DOHH2 (cell line): ENCODE measurements around the gene ACACB.

ENCODE experiments used
- H3F3A ChIP-seq: fragments of 200-600 bp; sonication (generic), shearing (Covaris generic); 2 replicates; pipeline ENCODE4 v1.6.0; 2016; ENCODE audit warnings: antibody characterized with exemption, mild to moderate bottlenecking; ENCODE audit not compliant: control insufficient read depth, insufficient read depth
- H3K27ac ChIP-seq: fragments of 200-600 bp; sonication (generic); 2 replicates; pipeline ENCODE4 v1.5.1; 2014; ENCODE audit warnings: low read depth, mild to moderate bottlenecking, low read length, moderate library complexity
- H3K27me3 ChIP-seq: fragments of 200-600 bp; sonication (generic); 2 replicates; pipeline ENCODE4 v1.6.1; 2014; ENCODE audit warnings: mild to moderate bottlenecking, low read length, mixed read lengths; ENCODE audit not compliant: control insufficient read depth
- H3K36me3 ChIP-seq: fragments of 200-600 bp; sonication (generic); 2 replicates; pipeline ENCODE4 v1.6.1; 2014; ENCODE audit warnings: mild to moderate bottlenecking, low read length, moderate library complexity, mixed read lengths; ENCODE audit not compliant: control insufficient read depth
- H3K4me1 ChIP-seq: fragments of 200-600 bp; sonication (generic); 2 replicates; pipeline ENCODE4 v1.6.1; 2014; ENCODE audit warnings: mild to moderate bottlenecking, low read length, mixed read lengths; ENCODE audit not compliant: control insufficient read depth
- H3K4me2 ChIP-seq: fragments of 200-600 bp; sonication (generic); 2 replicates; pipeline ENCODE4 v1.6.0; 2014; ENCODE audit warnings: mild to moderate bottlenecking, low read length, moderate library complexity
- H3K4me3 ChIP-seq: fragments of 200-600 bp; sonication (generic); 2 replicates; pipeline ENCODE4 v1.5.1; 2014; ENCODE audit warnings: mild to moderate bottlenecking, low read length, mixed read lengths
- H3K79me2 ChIP-seq: fragments of 200-600 bp; sonication (generic); 2 replicates; pipeline ENCODE4 v1.6.1; 2014; ENCODE audit warnings: mild to moderate bottlenecking, low read length, mixed read lengths; ENCODE audit not compliant: control insufficient read depth
- H3K9me2 ChIP-seq: fragments of 200-600 bp; sonication (generic); replicated peaks from 2 replicates; pipeline ENCODE4 v1.6.1; 2014; ENCODE audit warnings: mild to moderate bottlenecking, low read length, mixed read lengths; ENCODE audit not compliant: control insufficient read depth
- H3K9me3 ChIP-seq: fragments of 200-600 bp; sonication (generic); 2 replicates; pipeline ENCODE4 v1.6.1; 2014; ENCODE audit warnings: antibody characterized with exemption, low read length, mixed read lengths; ENCODE audit not compliant: control insufficient read depth, insufficient read depth
- H4K20me1 ChIP-seq: fragments of 200-600 bp; sonication (generic); 2 replicates; pipeline ENCODE4 v1.6.0; 2014; ENCODE audit warnings: low read depth, mild to moderate bottlenecking, antibody characterized with exemption, low read length, moderate library complexity; ENCODE audit not compliant: control insufficient read depth, insufficient read depth
- EZH2phosphoT487 ChIP-seq: fragments of 200-600 bp; sonication (generic); IDR thresholded peaks from 2 replicates; pipeline ENCODE4 v1.6.1; 2017; ENCODE audit warnings: borderline replicate concordance, mild to moderate bottlenecking, antibody characterized with exemption, low read length, moderate library complexity, mixed read lengths
- TF ChIP-seq, protein P1 (sequence below): fragments of 200-600 bp; sonication (generic); IDR thresholded peaks from one replicate; pipeline ENCODE4 v1.5.1; 2014; ENCODE audit warnings: antibody characterized with exemption, mild to moderate bottlenecking, low read depth, low read length; ENCODE audit not compliant: poor library complexity, severe bottlenecking

ACACB gene

GRCh38 chr12:109147954-109148353 is 31.6 kb downstream of the ACACB start:
- Histone ChIP-seq H4K20me1 (no peaks in the 10 kb centered on the region), H3K9me2 (no peaks in the 10 kb centered on the region), H3K4me3 (no peak overlapping the region), H3K36me3 (no peaks in the 10 kb centered on the region), H3K9me3 (no peaks in the 10 kb centered on the region), H3K27ac (no peak overlapping the region), H3K79me2 (no peaks in the 10 kb centered on the region), H3K4me1 (no peaks in the 10 kb centered on the region), H3F3A (no peaks in the 10 kb centered on the region), H3K27me3 (peaks cover 12% of the 10 kb centered on the region), H3K4me2 (no peak overlapping the region)
- TF ChIP-seq, protein P1, sequence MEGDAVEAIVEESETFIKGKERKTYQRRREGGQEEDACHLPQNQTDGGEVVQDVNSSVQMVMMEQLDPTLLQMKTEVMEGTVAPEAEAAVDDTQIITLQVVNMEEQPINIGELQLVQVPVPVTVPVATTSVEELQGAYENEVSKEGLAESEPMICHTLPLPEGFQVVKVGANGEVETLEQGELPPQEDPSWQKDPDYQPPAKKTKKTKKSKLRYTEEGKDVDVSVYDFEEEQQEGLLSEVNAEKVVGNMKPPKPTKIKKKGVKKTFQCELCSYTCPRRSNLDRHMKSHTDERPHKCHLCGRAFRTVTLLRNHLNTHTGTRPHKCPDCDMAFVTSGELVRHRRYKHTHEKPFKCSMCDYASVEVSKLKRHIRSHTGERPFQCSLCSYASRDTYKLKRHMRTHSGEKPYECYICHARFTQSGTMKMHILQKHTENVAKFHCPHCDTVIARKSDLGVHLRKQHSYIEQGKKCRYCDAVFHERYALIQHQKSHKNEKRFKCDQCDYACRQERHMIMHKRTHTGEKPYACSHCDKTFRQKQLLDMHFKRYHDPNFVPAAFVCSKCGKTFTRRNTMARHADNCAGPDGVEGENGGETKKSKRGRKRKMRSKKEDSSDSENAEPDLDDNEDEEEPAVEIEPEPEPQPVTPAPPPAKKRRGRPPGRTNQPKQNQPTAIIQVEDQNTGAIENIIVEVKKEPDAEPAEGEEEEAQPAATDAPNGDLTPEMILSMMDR: no peak
- no peak for TF ChIP-seq EZH2phosphoT487

DNA sequence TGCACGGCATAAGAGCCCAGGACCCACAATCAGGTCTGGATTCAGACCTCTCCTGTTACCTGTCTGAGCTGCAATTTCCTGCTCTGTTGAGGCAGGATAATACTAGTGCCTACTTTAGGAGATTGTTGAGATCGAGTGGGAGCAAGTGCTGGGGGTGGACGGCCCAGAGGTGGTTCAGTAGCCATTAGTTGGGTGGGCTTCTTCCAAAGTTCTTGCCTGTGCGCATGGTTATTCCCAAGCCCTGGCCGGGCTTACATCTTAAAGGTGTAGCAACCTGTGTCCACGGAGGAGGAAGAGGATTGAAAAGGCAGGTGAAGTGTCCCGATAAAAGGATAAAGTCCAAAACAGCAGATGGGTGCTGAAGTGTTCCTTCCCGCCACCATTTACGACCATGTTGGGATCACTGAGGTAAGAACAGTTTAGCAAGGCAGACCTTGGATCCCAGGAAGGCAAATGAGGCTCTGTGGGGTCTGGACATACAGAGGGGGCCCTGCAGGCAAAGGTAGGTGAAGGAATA is 33.8 kb downstream of the ACACB start:
- Histone ChIP-seq H4K20me1 (no peaks in the 10 kb centered on the region), H3K4me3 (no peak overlapping the region), H3F3A (no peaks in the 10 kb centered on the region), H3K4me2 (no peak overlapping the region), H3K9me2 (no peaks in the 10 kb centered on the region), H3K4me1 (peaks cover 6% of the 10 kb centered on the region), H3K79me2 (no peaks in the 10 kb centered on the region), H3K27ac (no peak overlapping the region), H3K9me3 (no peaks in the 10 kb centered on the region), H3K36me3 (no peaks in the 10 kb centered on the region), H3K27me3 (peaks cover 11% of the 10 kb centered on the region)
- TF ChIP-seq, protein P1: no peak
- TF ChIP-seq EZH2phosphoT487: no peak

DNA sequence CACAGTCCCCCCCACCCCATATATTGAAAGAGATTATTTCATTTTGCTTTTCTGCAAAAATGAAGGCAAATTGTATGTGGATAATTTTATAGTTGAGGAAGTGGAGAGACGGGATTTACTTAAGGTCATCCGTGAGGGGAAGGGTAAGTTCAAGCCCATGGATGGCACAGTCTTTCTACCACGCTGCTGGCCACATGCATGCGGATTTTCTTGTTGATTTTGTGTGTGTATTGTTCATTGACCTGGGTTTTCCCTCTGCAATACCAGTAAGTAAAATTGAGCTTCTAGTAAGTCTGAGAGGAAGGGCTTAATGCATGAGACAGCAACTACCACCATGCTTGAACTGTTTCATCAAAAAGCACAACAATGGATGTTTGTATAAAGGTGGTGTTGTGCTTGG is 35.1 kb downstream of the ACACB start:
- H3K79me2 ChIP-seq: no peaks in the 10 kb centered on the region
- no peak overlapping the region for H3K4me2 ChIP-seq
- TF ChIP-seq, protein P1: no peak
- no peak for TF ChIP-seq EZH2phosphoT487
- H3K9me2 ChIP-seq: no peaks in the 10 kb centered on the region
- no peak overlapping the region for H3K27ac ChIP-seq
- no peaks in the 10 kb centered on the region for H3K36me3 ChIP-seq
- H3K4me3 ChIP-seq: no peak overlapping the region
- no peaks in the 10 kb centered on the region for H3K9me3 ChIP-seq
- H3F3A ChIP-seq: no peaks in the 10 kb centered on the region
- peaks cover 8% of the 10 kb centered on the region for H3K27me3 ChIP-seq
- H3K4me1 ChIP-seq: peaks cover 15% of the 10 kb centered on the region
- no peaks in the 10 kb centered on the region for H4K20me1 ChIP-seq
